Peyer's patch (tissue), 4 donors: ENCODE measurements around the gene HNRNPH2. TPM values are rescaled to one million over a fixed set of nuclear protein-coding genes. Genes with fewer than 3 reads are reported as not detected.
A peak's percentile ranks its signal among the peaks of the same experiment; 100 is the strongest.

Source experiments
- DNase-seq, 3 donors: peaks; one replicate each; pipeline ENCODE4 v3.0.0-alpha.2; 2017 to 2019
- H3K27ac ChIP-seq, 4 donors: fragments of 200-600 bp; sonication (generic); one replicate each; pipeline ENCODE4 v1.5.1; 2016 to 2019
- H3K27me3 ChIP-seq, 2 donors: fragments of 200-600 bp; sonication (generic); one replicate each; pipeline ENCODE4 v1.5.1; 2019
- H3K36me3 ChIP-seq, 3 donors: fragments of 200-600 bp; sonication (generic); one replicate each; pipeline ENCODE4 v1.5.1; 2016 to 2019
- H3K4me1 ChIP-seq, 4 donors: fragments of 200-600 bp; sonication (generic); one replicate each; pipeline ENCODE4 v1.5.1; 2016 to 2019
- H3K4me3 ChIP-seq, 4 donors: fragments of 200-600 bp; sonication (generic); 1 replicate in 3 of 4; 2 replicates in 1 of 4; pipeline ENCODE4 v1.5.1; 2016 to 2019; ENCODE audit warnings: mild to moderate bottlenecking in 1 of 4
- H3K9me3 ChIP-seq, 4 donors: fragments of 200-600 bp; sonication (generic); one replicate each; pipeline ENCODE4 v1.5.1; 2016 to 2019; ENCODE audit warnings: mild to moderate bottlenecking in 1 of 4
- CTCF ChIP-seq, 6 experiments: fragments of 450-650 bp in 4 of 6; fragments of 200-600 bp in 2 of 6; sonication (generic) in 1 of 6; IDR thresholded peaks; one replicate each; pipeline ENCODE4 v1.5.1; 2017 to 2019; ENCODE audit warnings: antibody characterized with exemption in 6 of 6, mild to moderate bottlenecking in 3 of 6, moderate library complexity in 1 of 6
- POLR2A ChIP-seq, 2 donors: fragments of 450-650 bp; IDR thresholded peaks; one replicate each; pipeline ENCODE4 v1.5.1; 2017; ENCODE audit warnings: antibody characterized with exemption in 2 of 2, mild to moderate bottlenecking in 2 of 2, moderate library complexity in 2 of 2
- total RNA-seq, 4 donors: library from RNA; depleted of rRNA; stranded (reverse); fragments of >200 nt; gene quantifications; one replicate each; pipeline ENCODE4 v1.1.0, GENCODE V29; 2016

The HNRNPH2 gene
- total RNA-seq, 4 donors from 2014 or later = 29.4 to 64.5 (median 43.1) TPM

DNA sequence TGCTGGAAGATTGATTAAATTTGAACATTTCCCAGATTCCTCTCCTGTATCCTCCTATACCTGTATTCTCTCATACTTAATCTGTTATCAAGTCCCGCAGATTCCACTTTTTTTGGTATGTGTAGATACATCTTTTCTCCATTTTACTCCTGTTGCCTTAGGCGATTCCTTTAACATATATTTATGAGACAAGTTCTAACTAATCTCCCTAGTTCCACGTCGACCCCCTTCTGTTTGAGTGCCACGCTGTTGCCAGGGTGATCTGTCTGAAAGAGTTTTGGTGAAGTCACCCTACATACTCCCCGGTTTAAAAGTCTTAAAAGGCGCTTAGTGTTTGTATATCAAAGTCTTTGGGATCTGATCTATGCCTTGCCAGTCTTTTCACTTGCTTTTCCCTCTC, 2.4 kb downstream of the HNRNPH2 start:
- H3K4me3 ChIP-seq = peak overlapping the region in 2 of 4 donors; percentile 67 to 75
- peaks cover 0 to 15% (median 0%) of the 10 kb centered on the region in 4 donors for H3K4me1 ChIP-seq
- no peak overlapping the region for H3K27ac ChIP-seq
- peaks cover 0 to 14% (median 0%) of the 10 kb centered on the region in 3 donors for H3K36me3 ChIP-seq
- TF ChIP-seq CTCF (IDR thresholded peaks at IDR 0.05) (no peak), POLR2A (IDR thresholded peaks at IDR 0.05) (no peak)
- no peak for DNase-seq
- H3K27me3 ChIP-seq = no peaks in the 10 kb centered on the region
- H3K9me3 ChIP-seq = no peaks in the 10 kb centered on the region

DNA sequence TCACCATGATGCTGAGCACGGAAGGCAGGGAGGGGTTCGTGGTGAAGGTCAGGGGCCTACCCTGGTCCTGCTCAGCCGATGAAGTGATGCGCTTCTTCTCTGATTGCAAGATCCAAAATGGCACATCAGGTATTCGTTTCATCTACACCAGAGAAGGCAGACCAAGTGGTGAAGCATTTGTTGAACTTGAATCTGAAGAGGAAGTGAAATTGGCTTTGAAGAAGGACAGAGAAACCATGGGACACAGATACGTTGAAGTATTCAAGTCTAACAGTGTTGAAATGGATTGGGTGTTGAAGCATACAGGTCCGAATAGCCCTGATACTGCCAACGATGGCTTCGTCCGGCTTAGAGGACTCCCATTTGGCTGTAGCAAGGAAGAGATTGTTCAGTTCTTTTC, 4.0 kb downstream of the HNRNPH2 start:
- no peaks in the 10 kb centered on the region for H3K9me3 ChIP-seq
- H3K36me3 ChIP-seq = peaks cover 0 to 14% (median 0%) of the 10 kb centered on the region in 3 donors
- no peak overlapping the region for H3K4me3 ChIP-seq
- TF ChIP-seq CTCF (IDR thresholded peaks at IDR 0.05) = no peak
- no peak for DNase-seq
- peaks cover 0 to 21% (median 0%) of the 10 kb centered on the region in 4 donors for H3K4me1 ChIP-seq
- H3K27me3 ChIP-seq = no peaks in the 10 kb centered on the region
- peak overlapping the region in 1 of 4 donors; percentile 1 for H3K27ac ChIP-seq

GRCh38 chrX:101415180-101416145, 7.4 kb downstream of the HNRNPH2 start:
- Histone ChIP-seq H3K27me3 (no peaks in the 10 kb centered on the region), H3K27ac (peak overlapping the region; percentile 6 to 55 (median 28)), H3K4me3 (no peak overlapping the region), H3K36me3 (peaks cover 0 to 14% (median 0%) of the 10 kb centered on the region in 3 donors), H3K4me1 (peaks cover 0 to 22% (median 0%) of the 10 kb centered on the region in 4 donors), H3K9me3 (no peaks in the 10 kb centered on the region)
- no peak for DNase-seq
- TF ChIP-seq POLR2A (IDR thresholded peaks at IDR 0.05) (no peak), CTCF (IDR thresholded peaks at IDR 0.05) (peak; percentile 64 to 76 (median 68))

DNA sequence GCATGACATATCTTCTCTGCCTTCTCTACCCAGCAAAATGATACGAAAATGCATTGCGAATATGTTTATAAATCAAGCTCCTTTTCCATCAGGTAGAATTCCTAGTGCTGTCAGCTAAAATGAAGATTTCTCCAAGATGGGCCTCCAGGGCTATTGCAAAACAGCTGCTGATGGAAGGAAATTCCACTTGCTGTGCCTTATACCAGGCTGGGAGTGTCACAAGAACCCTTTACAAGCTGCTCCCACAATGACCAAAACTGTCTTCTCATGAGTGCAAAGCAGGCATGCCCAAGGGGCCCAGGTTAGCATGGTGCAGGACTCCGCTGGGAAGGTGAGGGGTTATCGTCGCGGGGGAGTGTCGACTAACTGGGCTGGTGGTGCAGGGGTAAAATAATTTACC, 8.7 kb downstream of the HNRNPH2 start:
- no peak overlapping the region for H3K27ac ChIP-seq
- peaks cover 0 to 15% (median 0%) of the 10 kb centered on the region in 4 donors for H3K4me1 ChIP-seq
- H3K4me3 ChIP-seq = no peak overlapping the region
- H3K36me3 ChIP-seq = peaks cover 0 to 14% (median 0%) of the 10 kb centered on the region in 3 donors
- H3K9me3 ChIP-seq = no peaks in the 10 kb centered on the region
- TF ChIP-seq CTCF (IDR thresholded peaks at IDR 0.05) = no peak
- no peak for TF ChIP-seq POLR2A (IDR thresholded peaks at IDR 0.05)
- no peak for DNase-seq
- H3K27me3 ChIP-seq = no peaks in the 10 kb centered on the region

GRCh38 chrX:101417190-101417589, 9.2 kb downstream of the HNRNPH2 start:
- Histone ChIP-seq H3K36me3 (peaks cover 0 to 9% (median 0%) of the 10 kb centered on the region in 3 donors), H3K27ac (peak overlapping the region in 2 of 4 donors; percentile 90 to 92), H3K9me3 (no peaks in the 10 kb centered on the region), H3K4me1 (peaks cover 0 to 15% (median 0%) of the 10 kb centered on the region in 4 donors), H3K4me3 (no peak overlapping the region), H3K27me3 (no peaks in the 10 kb centered on the region)
- no peak for DNase-seq
- no peak for TF ChIP-seq CTCF (IDR thresholded peaks at IDR 0.05)
- TF ChIP-seq POLR2A (IDR thresholded peaks at IDR 0.05) = no peak
